Fibroblast of villous mesenchyme (primary cell): ENCODE results near the gene TUFM. TPM values are rescaled to one million over a fixed set of nuclear protein-coding genes. Genes with fewer than 3 reads are reported as not detected.

Experiments
- DNase-seq: peaks from one replicate; pipeline ENCODE4 v3.0.0-alpha.2; 2010; ENCODE audit warnings: low read depth
- H3K4me3 ChIP-seq: 2 replicates; pipeline ENCODE4 v1.5.1; 2011; ENCODE audit warnings: low read depth, mild to moderate bottlenecking, low read length
- CTCF ChIP-seq: IDR thresholded peaks from 2 replicates; pipeline ENCODE4 v1.5.1; 2012; ENCODE audit warnings: low read depth, mild to moderate bottlenecking, low read length; ENCODE audit not compliant: insufficient read depth
- total RNA-seq: library from RNA; depleted of rRNA; stranded (reverse); fragments of >200 nt; gene quantifications from 2 replicates; pipeline ENCODE4 v1.2.3, GENCODE V29; 2012

Gene TUFM
- total RNA-seq, 1 donor = 94.6 TPM

DNA sequence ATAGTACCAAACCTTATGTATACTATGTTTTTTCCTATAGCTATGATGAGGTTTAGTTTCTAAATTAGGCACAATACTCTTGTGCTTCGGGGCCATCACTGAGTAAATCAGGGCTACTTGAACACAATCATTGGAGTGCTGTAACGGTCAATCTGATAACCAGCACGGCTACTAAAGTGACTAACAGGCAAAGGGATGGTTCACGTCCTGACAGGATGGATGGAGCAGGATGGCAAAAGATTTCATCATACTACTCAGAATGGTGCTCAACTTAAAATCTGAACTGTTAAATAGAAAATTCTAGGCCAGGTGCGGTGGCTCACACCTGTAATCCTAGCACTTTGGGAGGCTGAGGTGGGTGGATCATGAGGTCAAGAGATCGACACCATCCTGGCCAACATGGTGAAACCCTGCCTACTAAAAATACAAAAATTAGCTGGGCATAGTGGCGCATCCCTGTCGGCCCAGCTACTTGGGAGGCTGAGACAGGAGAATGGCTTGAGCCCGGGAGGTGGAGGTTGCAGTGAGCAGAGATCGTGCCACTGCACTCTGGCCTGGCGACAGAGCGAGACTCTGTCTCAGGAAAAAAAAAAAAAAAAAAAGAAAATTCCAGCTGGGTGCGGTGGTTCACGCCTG is 7.0 kb downstream of the TUFM start:
- no peak overlapping the region for H3K4me3 ChIP-seq
- no peak for TF ChIP-seq CTCF
- no peak for DNase-seq

DNA sequence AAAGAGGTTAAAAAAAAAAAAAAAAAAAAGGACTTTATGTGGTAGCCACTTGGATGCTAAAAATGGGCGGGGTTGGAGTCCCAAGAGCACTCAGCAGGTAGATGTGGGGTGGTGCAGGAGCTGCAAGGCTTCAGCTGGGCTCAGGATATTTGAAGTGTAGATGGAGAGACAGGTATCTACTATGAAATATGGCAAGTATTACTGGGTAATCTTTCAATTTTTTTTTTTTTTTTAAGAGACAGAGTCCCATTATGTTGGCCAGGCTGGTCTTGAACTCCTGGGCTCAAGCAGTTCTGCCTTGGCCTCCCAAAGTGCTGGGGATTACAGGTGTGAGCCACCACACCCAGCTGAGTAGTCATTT is 7.6 kb downstream of the TUFM start:
- no peak overlapping the region for H3K4me3 ChIP-seq
- no peak for DNase-seq
- TF ChIP-seq CTCF = no peak

GRCh38 chr16:28837672-28838557 is 8.2 kb downstream of the TUFM start:
- H3K4me3 ChIP-seq = no peak overlapping the region
- no peak for DNase-seq
- TF ChIP-seq CTCF = no peak

DNA sequence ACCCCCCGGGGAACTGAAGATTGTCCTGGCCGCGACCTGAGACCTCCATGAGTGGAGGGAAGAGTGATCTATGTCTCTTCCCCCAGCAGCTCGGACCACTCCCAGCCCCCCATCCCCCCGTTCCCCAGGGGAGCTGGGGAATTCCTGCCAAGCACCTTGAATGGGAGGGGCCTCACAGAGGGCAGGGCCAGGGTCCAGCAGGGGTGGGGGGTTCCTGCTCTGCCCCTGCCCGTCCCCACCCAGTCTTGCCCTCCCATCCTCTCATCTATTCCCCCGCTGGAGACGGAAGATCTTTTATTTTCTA is 9.4 kb downstream of the TUFM start:
- no peak overlapping the region for H3K4me3 ChIP-seq
- TF ChIP-seq CTCF = no peak
- no peak for DNase-seq

DNA sequence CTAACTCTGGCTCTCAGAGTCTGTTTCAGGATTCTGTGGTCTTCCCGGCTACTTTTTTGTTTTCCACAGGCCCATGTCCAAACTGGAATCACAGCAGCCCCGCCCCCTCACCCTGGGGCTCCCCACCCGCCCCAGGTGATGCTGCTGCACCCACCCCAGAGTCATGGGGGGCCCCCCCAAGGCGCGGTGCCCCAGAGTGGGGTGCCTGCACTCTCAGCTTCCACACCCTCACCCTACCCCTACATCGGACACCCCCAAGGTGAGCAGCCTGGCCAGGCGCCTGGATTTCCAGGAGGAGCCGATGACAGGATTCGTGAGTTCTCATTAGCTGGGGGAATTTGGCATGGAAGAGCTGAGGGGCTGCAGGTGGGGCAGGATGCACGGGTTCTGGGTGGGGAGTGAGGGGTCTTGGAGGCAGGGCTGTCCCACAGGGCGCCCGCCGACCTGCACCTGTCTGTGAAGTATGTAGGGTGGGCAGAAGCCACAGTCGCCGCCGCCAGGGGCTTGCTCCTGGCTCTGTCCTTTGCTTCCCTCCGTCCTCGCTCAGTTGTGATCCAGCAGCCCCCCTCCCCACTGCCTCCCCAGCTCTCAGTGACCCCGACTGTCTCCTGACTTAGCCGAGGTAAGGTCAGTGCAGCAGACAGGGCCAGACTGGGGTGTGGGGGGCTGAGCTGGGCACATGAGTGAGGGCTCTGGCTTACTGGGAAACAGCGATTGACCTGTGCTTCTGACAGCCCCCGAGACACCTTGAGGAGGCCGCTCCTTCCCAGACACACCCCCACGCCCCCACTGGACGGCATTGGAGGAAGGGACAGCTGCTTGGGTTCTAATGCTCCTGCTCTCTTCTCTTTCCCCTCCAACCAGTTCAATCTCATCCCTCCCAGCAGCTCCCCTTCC is 10.0 kb downstream of the TUFM start:
- DNase-seq = no peak
- no peak overlapping the region for H3K4me3 ChIP-seq
- no peak for TF ChIP-seq CTCF

DNA sequence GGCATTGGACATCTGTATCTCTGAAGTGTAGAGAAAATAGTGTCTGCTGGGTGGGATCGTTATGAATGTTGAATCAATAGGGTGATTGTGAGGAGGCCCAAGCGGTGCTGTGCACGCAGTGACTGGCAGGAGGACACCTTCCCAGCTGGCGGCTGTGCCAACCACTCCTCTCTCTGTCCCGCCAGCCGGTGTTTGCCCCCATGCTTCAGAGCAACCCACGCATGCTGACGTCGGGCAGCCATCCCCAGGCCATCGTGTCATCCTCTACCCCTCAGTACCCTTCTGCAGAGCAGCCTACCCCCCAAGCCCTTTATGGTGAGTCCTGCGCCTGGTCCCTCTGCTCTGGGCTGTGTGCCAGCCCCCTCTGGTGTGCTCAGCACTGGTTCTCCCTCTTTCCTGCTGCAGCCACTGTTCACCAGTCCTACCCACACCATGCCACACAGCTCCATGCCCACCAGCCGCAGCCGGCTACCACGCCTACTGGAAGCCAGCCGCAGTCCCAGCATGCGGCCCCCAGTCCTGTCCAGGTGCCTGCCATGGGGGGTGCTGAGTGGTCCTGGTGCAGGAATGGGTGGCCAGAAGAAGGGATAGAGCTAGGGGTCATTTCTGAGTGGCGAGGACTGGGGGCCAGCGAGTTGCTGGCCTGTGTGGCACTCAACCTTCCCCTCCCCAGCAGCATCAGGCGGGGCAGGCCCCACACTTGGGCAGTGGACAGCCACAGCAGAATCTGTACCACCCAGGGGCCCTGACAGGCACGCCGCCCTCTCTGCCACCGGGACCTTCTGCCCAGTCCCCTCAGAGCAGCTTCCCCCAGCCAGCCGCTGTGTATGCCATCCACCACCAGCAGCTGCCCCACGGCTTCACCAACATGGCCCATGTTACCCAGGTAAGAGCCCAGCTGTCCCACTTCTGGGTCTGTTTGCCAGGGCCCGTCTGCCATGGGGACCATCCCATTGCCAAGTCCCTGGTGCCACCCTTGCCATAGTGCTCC is 11.0 kb downstream of the TUFM start:
- no peak for TF ChIP-seq CTCF
- DNase-seq = no peak
- H3K4me3 ChIP-seq = no peak overlapping the region
